ENCODE data around the gene ASB18.

ASB18 gene

DNA sequence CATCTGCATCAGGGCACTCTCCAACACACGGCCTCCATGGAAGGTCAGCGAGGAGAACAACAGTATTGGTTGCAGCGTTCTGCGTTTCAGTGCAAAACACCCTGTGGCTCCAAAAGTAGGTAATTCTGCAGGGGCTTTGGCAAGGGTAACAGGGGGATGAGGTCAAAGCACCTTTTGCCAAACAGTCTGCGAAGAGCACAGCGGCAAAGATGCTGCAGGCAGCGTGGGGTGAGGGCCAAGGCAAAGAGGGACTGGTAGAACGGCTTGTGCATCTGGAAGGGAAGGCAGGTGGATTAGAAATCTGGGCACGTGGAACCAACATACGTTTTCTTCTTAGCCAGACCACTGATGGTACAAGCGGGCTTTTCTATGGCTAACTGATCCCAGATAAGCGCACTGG, 69.4 kb downstream of the ASB18 start:
- no peaks in the 10 kb centered on the region for H3K4me1 ChIP-seq (ENCODE audit: control insufficient read depth, low read length)
- no peaks in the 10 kb centered on the region for H3K9me3 ChIP-seq (ENCODE audit: control insufficient read depth, insufficient read depth, low read length)
- no peak overlapping the region for H3K4me3 ChIP-seq (ENCODE audit: low read length)
- TF ChIP-seq EZH2phosphoT487 (IDR thresholded peaks at IDR 0.05; ENCODE audit: borderline replicate concordance, low read length) = no peak
- TF ChIP-seq, protein P1, sequence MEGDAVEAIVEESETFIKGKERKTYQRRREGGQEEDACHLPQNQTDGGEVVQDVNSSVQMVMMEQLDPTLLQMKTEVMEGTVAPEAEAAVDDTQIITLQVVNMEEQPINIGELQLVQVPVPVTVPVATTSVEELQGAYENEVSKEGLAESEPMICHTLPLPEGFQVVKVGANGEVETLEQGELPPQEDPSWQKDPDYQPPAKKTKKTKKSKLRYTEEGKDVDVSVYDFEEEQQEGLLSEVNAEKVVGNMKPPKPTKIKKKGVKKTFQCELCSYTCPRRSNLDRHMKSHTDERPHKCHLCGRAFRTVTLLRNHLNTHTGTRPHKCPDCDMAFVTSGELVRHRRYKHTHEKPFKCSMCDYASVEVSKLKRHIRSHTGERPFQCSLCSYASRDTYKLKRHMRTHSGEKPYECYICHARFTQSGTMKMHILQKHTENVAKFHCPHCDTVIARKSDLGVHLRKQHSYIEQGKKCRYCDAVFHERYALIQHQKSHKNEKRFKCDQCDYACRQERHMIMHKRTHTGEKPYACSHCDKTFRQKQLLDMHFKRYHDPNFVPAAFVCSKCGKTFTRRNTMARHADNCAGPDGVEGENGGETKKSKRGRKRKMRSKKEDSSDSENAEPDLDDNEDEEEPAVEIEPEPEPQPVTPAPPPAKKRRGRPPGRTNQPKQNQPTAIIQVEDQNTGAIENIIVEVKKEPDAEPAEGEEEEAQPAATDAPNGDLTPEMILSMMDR (IDR thresholded peaks at IDR 0.05; ENCODE audit: low read depth, low read length, poor library complexity, severe bottlenecking) = no peak
- H3K27me3 ChIP-seq (ENCODE audit: control insufficient read depth, low read length) = no peaks in the 10 kb centered on the region
- H4K20me1 ChIP-seq (ENCODE audit: control insufficient read depth, insufficient read depth, low read depth, low read length) = no peaks in the 10 kb centered on the region
- no peak overlapping the region for H3K27ac ChIP-seq (ENCODE audit: low read depth, low read length)
- no peaks in the 10 kb centered on the region for H3K79me2 ChIP-seq (ENCODE audit: control insufficient read depth, low read length)
- H3F3A ChIP-seq (ENCODE audit: control insufficient read depth, insufficient read depth) = no peaks in the 10 kb centered on the region
- H3K4me2 ChIP-seq (ENCODE audit: low read length) = no peak overlapping the region
- no peaks in the 10 kb centered on the region for H3K9me2 ChIP-seq (replicated peaks; ENCODE audit: control insufficient read depth, low read length)
- no peaks in the 10 kb centered on the region for H3K36me3 ChIP-seq (ENCODE audit: control insufficient read depth, low read length)

GRCh38 chr2:236193026-236193425, 71.2 kb downstream of the ASB18 start:
- Histone ChIP-seq H3K27me3 (ENCODE audit: control insufficient read depth, low read length) (no peaks in the 10 kb centered on the region), H3F3A (ENCODE audit: control insufficient read depth, insufficient read depth) (no peaks in the 10 kb centered on the region), H3K27ac (ENCODE audit: low read depth, low read length) (no peak overlapping the region), H4K20me1 (ENCODE audit: control insufficient read depth, insufficient read depth, low read depth, low read length) (no peaks in the 10 kb centered on the region), H3K9me3 (ENCODE audit: control insufficient read depth, insufficient read depth, low read length) (no peaks in the 10 kb centered on the region), H3K4me2 (ENCODE audit: low read length) (no peak overlapping the region), H3K9me2 (replicated peaks; ENCODE audit: control insufficient read depth, low read length) (no peaks in the 10 kb centered on the region), H3K36me3 (ENCODE audit: control insufficient read depth, low read length) (no peaks in the 10 kb centered on the region), H3K79me2 (ENCODE audit: control insufficient read depth, low read length) (no peaks in the 10 kb centered on the region), H3K4me3 (ENCODE audit: low read length) (no peak overlapping the region), H3K4me1 (ENCODE audit: control insufficient read depth, low read length) (no peaks in the 10 kb centered on the region)
- TF ChIP-seq EZH2phosphoT487 (IDR thresholded peaks at IDR 0.05; ENCODE audit: borderline replicate concordance, low read length) = no peak
- TF ChIP-seq, protein P1 (IDR thresholded peaks at IDR 0.05; ENCODE audit: low read depth, low read length, poor library complexity, severe bottlenecking) = no peak

DNA sequence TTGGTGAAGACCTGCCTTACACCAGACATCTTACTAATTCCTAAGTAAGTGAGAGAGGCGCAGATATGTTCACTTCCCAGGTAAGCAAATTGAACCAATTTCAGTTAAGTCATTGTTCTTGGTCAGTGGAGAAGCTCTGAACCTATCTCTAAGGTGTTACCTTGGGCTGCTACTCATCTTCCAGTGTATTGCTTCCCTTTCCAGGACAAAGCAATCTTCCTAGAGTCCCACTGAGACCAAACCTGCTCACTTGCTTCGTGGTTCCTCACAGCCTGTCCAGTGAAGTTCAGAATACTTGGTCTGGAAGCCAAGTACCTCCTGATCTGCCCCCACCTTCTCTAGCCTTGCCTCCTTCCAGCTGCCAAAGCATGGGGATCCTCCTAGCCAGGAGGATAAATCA, 73.5 kb downstream of the ASB18 start:
- Histone ChIP-seq H3K9me3 (ENCODE audit: control insufficient read depth, insufficient read depth, low read length) (no peaks in the 10 kb centered on the region), H3F3A (ENCODE audit: control insufficient read depth, insufficient read depth) (no peaks in the 10 kb centered on the region), H4K20me1 (ENCODE audit: control insufficient read depth, insufficient read depth, low read depth, low read length) (no peaks in the 10 kb centered on the region), H3K4me1 (ENCODE audit: control insufficient read depth, low read length) (no peaks in the 10 kb centered on the region), H3K27me3 (ENCODE audit: control insufficient read depth, low read length) (no peaks in the 10 kb centered on the region), H3K36me3 (ENCODE audit: control insufficient read depth, low read length) (no peaks in the 10 kb centered on the region), H3K4me3 (ENCODE audit: low read length) (no peak overlapping the region), H3K9me2 (replicated peaks; ENCODE audit: control insufficient read depth, low read length) (no peaks in the 10 kb centered on the region), H3K79me2 (ENCODE audit: control insufficient read depth, low read length) (no peaks in the 10 kb centered on the region), H3K27ac (ENCODE audit: low read depth, low read length) (no peak overlapping the region), H3K4me2 (ENCODE audit: low read length) (no peak overlapping the region)
- TF ChIP-seq EZH2phosphoT487 (IDR thresholded peaks at IDR 0.05; ENCODE audit: borderline replicate concordance, low read length) = no peak

DNA sequence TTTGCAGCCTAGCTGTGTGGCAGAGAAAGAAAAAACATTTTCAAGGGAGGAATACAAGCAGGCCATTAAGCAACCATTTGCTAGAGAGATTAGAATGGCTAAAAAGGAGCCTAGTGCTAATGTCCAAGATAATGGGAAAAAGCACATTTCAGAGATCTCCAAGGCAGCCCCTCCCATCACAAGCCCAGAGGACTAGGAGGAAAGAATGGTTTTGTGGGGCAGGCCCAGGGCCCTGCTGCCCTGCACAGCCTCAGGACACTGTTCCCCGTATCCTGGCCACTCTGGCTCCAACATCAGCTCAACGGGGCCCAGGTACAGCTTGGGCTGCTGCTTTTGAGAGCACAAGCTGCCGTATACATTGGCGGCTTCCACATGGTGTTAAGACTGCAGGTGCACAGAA, 79.5 kb downstream of the ASB18 start:
- Histone ChIP-seq H3K36me3 (ENCODE audit: control insufficient read depth, low read length) (no peaks in the 10 kb centered on the region), H3K27ac (ENCODE audit: low read depth, low read length) (no peak overlapping the region), H3F3A (ENCODE audit: control insufficient read depth, insufficient read depth) (no peaks in the 10 kb centered on the region), H3K79me2 (ENCODE audit: control insufficient read depth, low read length) (no peaks in the 10 kb centered on the region), H3K27me3 (ENCODE audit: control insufficient read depth, low read length) (no peaks in the 10 kb centered on the region), H3K4me3 (ENCODE audit: low read length) (no peak overlapping the region), H3K9me3 (ENCODE audit: control insufficient read depth, insufficient read depth, low read length) (no peaks in the 10 kb centered on the region), H3K4me1 (ENCODE audit: control insufficient read depth, low read length) (no peaks in the 10 kb centered on the region), H3K4me2 (ENCODE audit: low read length) (no peak overlapping the region), H4K20me1 (ENCODE audit: control insufficient read depth, insufficient read depth, low read depth, low read length) (no peaks in the 10 kb centered on the region), H3K9me2 (replicated peaks; ENCODE audit: control insufficient read depth, low read length) (no peaks in the 10 kb centered on the region)
- TF ChIP-seq EZH2phosphoT487 (IDR thresholded peaks at IDR 0.05; ENCODE audit: borderline replicate concordance, low read length) = no peak
- TF ChIP-seq, protein P1 (IDR thresholded peaks at IDR 0.05; ENCODE audit: low read depth, low read length, poor library complexity, severe bottlenecking) = no peak
